Body of pancreas (tissue), 4 donors: ENCODE results near the gene EVA1C.

ENCODE experiments used
- CTCF ChIP-seq, 7 experiments: fragments of 450-650 bp in 4 of 7; fragments of 200-600 bp in 3 of 7; sonication (generic) in 3 of 7; IDR thresholded peaks; one replicate each; pipeline ENCODE4 v1.5.1; 2016 to 2019; ENCODE audit warnings: antibody characterized with exemption in 7 of 7
- POLR2A ChIP-seq, 3 donors: fragments of 450-650 bp; IDR thresholded peaks; one replicate each; pipeline ENCODE4 v1.6.1; 2016; ENCODE audit warnings: antibody characterized with exemption in 3 of 3, mild to moderate bottlenecking in 2 of 3

GRCh38 chr21:32391755-32392154 is 20.8 kb upstream of the EVA1C start:
- TF ChIP-seq POLR2A (IDR thresholded peaks at IDR 0.05) (no peak), CTCF (IDR thresholded peaks at IDR 0.05) (no peak)
